Left lobe of liver (tissue), 2 donors: ENCODE measurements around the gene DEDD. TPM values are rescaled to one million over a fixed set of nuclear protein-coding genes. Genes with fewer than 3 reads are reported as not detected.

Experiments
- ATAC-seq: fragments of 200-7000 bp; cut with Tn5 transposase; one replicate; pipeline ENCODE4 v1.9.1; 2020; ENCODE audit warnings: mild to moderate bottlenecking, moderate library complexity
- DNase-seq: peaks from one replicate; pipeline ENCODE4 v3.0.0-alpha.2; 2020; ENCODE audit warnings: low spot score
- total RNA-seq: library from RNA; stranded (reverse); gene quantifications from one replicate; pipeline ENCODE4 v1.2.1, GENCODE V29; 2021
- donor health status: DM: no; HTN: no; CAD: no; lungs with moderate emphysema.
- donor health status: DM: no; HTN: yes; CAD: no.

Gene DEDD
- total RNA-seq, 1 donor from 2014 or later, result 17.6 TPM

- no peak for DNase-seq
- ATAC-seq, result no peak
Measured at GRCh38 chr1:161164901-161165610, 32.6 kb upstream of the DEDD start.

DNA sequence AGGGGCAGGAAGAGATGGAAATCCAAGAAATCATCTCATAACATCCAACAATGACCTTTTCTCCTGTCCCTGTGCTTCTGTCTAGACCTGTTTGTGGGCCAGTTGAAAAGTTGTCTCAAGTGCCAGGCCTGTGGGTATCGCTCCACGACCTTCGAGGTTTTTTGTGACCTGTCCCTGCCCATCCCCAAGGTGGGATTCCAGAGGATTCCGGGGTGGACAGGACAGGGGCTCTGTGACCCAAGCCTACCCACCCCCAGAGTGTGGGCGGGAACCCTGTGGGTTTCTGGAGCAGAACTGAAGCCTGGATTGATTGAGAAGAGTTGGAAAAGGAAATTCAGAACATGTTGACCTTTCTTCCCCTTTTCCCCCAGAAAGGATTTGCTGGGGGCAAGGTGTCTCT, 31.3 kb upstream of the DEDD start:
- ATAC-seq (no peak), DNase-seq (no peak)

DNA sequence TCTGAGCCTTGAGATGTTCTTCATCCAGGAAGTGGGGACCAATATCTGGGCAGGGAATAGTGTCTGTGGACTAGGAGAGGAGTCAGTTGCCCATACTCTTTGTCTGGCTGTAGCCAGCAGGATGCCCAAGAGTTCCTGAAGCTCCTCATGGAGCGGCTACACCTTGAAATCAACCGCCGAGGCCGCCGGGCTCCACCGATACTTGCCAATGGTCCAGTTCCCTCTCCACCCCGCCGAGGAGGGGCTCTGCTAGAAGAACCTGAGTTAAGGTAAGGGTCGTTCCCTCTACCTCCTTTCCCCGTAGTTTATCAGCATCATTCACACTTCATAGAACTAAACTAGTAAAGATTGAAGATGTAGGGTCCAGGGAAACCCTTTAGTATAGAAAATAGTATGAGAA, 30.3 kb upstream of the DEDD start:
- ATAC-seq (no peak), DNase-seq (no peak)

DNA sequence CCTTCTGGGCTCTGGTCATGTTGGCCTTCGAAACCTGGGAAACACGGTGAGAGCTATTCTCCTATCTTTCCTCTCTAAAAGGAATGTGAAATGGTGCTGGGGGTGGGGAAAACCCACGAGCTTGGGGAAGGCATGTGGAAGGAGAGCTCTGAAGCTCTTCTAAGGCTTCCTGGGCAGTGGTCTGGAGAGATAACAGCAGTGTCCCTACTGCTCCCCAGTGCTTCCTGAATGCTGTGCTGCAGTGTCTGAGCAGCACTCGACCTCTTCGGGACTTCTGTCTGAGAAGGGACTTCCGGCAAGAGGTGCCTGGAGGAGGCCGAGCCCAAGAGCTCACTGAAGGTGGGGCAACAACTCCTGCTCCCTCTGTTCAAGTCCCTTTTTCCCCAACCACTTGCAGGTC, 29.6 kb upstream of the DEDD start:
- no peak for ATAC-seq
- no peak for DNase-seq

GRCh38 chr1:161161652-161162051, 29.2 kb upstream of the DEDD start:
- DNase-seq (no peak), ATAC-seq (no peak)

- DNase-seq (peak; percentile 46), ATAC-seq (no peak)
Measured at GRCh38 chr1:161160671-161161145, 28.2 kb upstream of the DEDD start.

- DNase-seq (no peak), ATAC-seq (no peak)
Measured at GRCh38 chr1:161159913-161160243, 27.4 kb upstream of the DEDD start.

DNA sequence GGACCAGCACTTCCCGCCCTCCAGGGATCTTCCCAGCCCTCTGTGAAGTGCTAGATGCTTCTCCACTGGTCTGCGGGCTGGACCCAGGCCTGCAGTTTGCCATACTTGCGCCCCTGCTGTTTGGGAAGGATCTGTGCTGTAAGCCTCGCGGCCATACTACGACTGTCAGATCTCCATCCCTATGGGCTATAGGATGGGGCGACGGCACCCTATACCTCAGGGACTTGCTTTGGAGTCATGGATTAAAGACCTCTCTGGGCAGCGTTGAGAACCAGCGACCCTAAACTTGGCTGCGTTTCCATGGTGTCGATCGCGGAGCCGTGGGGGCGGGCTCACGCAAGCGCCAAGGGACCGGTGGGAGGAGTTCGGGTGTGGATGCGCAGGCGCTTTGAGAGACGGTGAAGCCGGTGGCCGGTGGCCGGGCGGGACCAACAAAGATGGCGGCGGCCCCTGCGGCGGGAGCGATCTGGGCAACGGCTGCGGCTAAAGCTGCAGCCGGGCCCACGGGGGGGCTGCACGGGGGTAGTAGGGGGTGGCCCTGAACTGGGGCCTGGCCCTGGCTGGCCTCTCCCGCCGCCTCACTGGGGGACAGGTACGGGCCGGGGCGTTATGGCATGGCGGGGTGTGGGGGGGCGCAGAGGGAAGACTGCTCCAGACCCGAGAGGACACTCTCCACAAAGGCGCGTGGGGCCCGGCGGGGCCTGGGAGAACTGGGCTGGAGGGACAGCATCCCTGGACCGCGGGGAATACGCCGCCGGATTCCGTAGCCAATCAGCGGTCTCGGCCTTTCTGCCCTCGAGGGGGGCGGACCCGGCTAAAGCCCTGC, 26.8 kb upstream of the DEDD start, which contains the start of gene USP21:
USP21 (plus strand) TSS at position 414 of the 826 bp plus-strand sequence. CDS start 1,141 bp downstream, outside the sequence.
- ATAC-seq, result peak; percentile 97
- DNase-seq, result peak; percentile 94

DNA sequence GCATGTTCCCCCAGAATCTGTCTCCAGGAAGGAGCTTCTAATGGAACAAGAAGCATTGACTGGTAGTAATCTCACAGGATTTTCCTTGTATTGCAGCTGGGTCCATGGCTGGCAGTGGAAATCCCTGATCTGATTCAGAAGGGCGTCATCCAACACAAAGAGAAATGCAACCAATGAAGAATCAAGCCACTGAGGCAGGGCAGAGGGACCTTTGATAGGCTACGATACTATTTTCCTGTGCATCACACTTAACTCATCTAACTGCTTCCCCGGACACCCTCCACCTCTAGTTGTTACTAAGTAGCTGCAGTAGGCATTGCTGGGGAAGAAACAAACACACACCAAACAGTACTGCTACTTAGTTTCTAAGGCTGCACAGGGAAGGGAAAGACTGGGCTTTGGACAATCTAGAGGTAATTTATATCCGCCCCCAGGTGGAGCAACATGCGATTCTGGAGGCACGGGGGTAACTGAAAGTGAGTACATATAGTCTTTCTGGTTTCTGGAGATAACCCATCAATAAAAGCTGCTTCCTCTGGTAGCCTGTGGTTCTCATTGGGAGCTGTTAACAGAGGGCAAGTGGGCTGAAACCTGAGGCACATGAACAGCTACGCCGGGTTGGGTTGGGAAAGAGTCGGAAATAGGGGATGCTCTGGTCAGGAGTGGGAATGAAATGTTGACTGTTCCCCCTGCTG, 26.0 kb upstream of the DEDD start:
- ATAC-seq, result no peak
- no peak for DNase-seq

DNA sequence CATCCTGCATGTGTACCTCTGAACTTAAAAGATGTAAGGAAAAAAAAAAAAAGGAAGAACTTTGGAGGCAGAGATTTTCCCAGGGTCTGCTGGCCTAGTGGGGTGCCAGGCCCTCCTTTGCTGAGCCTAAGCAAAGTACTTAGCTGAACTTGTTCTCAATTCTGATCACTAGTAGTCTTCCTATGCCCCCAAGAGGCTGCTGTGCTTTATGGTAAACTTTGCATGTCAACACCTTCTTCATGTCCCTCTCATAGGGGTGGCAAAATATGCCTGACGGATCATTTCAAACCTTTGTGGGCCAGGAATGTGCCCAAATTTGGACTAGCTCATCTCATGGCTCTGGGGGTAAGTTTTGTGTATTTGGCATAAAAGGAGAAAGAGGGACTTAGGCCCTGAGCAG, 25.4 kb upstream of the DEDD start:
- no peak for DNase-seq
- no peak for ATAC-seq

GRCh38 chr1:161153682-161154337, 21.3 kb upstream of the DEDD start, which contains the start of gene UFC1:
Gene UFC1 (plus strand): TSS chr1:161153978. CDS start chr1:161153998, 20 bp downstream.
- ATAC-seq (peak; percentile 93), DNase-seq (peak; percentile 82)

DNA sequence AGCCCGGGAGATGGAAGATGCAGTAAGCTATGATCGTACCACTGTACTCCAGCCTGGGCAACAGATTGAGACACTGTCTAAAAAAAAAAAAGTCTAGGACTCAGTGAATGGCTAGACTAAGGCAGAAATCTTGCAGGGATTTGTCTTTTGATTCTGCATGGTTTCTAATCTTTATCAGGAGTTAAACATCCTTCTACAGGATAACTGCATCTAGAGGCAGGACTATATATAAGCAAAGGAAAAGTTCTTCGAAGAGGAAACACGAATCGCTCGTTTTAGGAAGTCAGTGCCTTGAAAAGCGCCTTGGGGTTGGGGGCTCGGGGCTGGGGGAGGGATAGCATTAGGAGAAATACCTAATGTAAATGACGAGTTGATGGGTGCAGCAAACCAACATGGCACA, 20.7 kb upstream of the DEDD start:
- no peak for ATAC-seq
- DNase-seq, result no peak

- ATAC-seq, result no peak
- DNase-seq, result no peak
Measured at GRCh38 chr1:161145832-161146231, 13.4 kb upstream of the DEDD start.

DNA sequence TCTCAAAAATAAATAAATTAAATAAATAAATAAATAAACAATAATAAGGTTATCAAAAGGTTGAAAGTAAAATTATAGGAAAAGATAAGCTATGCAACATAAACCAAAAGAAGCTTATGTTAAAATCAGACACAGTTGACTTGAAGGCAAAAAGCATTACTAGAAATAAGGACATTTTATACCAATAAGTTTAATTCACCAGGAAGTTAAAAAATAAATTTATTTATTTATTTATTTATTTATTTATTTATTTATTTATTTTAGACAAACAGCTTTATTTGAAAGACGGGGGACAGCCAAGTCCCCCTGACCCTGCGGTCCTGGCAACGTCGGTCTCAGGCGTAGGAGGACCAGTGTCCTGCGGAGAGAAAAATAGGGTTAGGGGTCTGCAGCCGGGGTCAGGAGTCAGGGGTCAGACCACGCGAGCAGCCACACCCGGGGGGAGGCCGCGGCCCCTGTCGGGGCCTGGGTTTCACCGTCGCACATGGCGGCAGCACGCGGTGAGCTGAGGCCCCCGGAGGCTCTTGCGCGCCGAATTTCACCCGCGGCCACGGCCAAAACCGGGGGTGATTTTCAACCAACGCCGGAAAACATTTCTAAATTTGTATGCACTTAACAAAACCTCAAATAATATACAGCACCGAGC, 8.4 kb upstream of the DEDD start:
- ATAC-seq, result no peak
- DNase-seq, result no peak

GRCh38 chr1:161139766-161140165, 7.3 kb upstream of the DEDD start:
- DNase-seq (no peak), ATAC-seq (peak; percentile 84)

DNA sequence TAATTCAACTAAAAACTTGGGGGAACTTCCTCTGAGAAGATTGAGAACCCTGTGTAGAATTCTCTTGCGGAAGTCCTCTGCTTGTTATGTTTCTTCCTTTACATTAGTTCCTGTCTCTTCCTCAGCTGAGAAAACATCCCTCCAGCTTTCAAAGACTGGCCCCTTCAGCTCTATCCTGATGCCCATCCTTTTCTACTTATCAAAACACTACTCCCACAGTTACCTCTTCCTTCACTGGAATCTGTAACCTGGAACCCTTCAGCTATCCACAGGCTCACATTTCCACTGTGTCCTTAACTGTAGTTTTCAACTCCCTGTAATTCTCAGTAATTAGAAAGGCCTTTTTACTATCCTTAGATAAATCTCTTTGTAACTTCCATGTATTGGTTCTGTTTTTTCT, 6.0 kb upstream of the DEDD start:
- DNase-seq (no peak), ATAC-seq (no peak)

DNA sequence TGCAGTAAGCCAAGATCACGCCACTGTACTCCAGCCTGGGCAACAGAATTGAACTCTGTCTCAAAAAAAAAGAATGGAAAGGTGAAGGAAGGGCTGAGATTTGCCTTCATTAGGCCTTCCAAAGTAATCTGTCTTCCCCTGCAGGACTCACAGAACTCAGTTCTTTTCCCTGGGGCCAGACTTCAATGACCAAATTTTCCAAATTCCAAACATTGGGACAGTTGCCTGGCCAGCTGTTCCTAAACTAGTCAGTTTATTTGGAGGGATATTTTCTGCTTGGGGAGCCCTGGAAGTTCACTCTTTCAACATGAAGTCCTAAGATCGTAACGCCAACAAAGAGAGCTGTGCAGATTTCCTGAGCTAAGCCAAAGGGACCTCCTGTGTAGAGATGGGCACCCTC, 5.4 kb upstream of the DEDD start:
- DNase-seq, result no peak

GRCh38 chr1:161133220-161133740, 813 bp upstream of the DEDD start:
- DNase-seq, result no peak
- no peak for ATAC-seq

More for the DNA sequence above, 5.4 kb upstream of the DEDD start:
- no peak for ATAC-seq

- ATAC-seq (no peak), DNase-seq (no peak)
Measured at GRCh38 chr1:161131523-161132409, 701 bp downstream of the DEDD start.
